NCI-H524 (cell line): Measurements from ENCODE around the gene POLR2I.
"Not testable (repeated sequence)": the region's sequence is repeated elsewhere in the genome, so short reads cannot be mapped to it uniquely, and the experiment has no call there.

Experiments
- DNase-seq, 2 experiments: peaks; one replicate each; lab custom pipeline; 2025; lab: John Stamatoyannopoulos, UW

Gene POLR2I

DNA sequence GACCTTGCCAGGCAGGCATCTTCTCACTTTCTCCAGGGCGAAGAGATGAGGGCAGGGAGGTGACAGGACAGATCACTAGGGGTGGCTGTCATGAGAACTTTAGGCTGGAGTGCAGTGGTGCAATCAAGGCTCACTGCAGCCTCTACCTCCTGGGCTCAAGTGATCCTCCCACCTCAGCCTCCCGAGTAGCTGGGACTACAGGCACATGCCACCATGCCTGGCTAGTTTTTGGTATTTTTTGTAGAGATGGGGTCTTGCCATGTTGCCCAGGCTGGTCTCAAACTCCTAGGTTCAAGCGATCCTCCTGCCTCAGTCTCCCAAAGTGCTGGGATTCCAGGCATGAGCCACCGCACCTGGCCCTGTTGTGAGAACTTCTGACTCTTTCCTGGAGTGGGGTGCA, 20.2 kb upstream of the POLR2I start:
- DNase-seq, result not testable (repeated sequence)

DNA sequence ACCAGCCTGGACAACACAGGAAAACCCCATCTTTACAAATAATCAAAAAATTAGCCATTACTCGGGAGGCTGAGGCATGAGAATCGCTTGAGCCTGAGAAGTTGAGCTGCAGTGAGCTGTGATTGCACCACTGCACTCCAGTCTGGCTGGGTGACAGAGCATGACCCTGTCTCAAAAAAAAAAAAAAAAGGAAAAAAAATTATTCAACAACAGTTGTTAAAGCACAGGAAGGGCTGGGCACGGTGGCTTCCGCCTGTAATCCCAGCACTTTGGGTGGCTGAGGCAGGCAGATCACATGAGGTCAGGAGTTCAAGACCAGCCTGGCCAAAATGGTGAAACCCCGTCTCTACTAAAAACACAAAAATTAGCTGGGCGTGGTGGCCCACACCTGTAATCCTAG, 16.5 kb upstream of the POLR2I start:
- DNase-seq, result not testable (repeated sequence)

DNA sequence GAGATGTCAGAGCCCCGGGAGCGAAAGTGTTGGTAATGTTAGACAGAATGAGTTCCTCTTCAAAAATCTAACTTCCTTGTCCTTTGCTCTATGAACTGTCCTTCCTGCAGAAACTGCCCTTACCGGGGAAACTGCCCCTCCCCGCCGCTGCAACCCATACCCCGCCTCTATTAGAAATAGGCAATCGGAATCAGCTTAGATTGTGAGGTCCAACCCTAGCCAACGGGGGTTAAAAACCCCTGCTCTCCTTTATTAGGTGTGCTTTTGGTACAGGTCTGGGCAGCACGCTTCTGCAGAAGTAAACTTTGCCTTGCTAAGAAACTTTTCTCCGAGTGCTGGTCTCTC, 13.7 kb upstream of the POLR2I start:
- peak in 1 of 2 experiments; percentile 29 for DNase-seq

DNA sequence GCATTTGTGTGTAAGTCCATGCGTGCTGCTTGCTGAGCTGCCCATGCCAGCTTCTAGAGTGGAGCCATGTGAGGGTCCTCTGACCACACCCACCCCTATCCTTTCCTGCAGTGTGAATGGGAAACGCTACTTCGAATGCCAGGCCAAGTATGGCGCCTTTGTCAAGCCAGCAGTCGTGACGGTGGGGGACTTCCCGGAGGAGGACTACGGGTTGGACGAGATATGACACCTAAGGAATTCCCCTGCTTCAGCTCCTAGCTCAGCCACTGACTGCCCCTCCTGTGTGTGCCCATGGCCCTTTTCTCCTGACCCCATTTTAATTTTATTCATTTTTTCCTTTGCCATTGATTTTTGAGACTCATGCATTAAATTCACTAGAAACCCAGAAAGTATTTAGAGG, 10.9 kb upstream of the POLR2I start:
- DNase-seq, result no peak

DNA sequence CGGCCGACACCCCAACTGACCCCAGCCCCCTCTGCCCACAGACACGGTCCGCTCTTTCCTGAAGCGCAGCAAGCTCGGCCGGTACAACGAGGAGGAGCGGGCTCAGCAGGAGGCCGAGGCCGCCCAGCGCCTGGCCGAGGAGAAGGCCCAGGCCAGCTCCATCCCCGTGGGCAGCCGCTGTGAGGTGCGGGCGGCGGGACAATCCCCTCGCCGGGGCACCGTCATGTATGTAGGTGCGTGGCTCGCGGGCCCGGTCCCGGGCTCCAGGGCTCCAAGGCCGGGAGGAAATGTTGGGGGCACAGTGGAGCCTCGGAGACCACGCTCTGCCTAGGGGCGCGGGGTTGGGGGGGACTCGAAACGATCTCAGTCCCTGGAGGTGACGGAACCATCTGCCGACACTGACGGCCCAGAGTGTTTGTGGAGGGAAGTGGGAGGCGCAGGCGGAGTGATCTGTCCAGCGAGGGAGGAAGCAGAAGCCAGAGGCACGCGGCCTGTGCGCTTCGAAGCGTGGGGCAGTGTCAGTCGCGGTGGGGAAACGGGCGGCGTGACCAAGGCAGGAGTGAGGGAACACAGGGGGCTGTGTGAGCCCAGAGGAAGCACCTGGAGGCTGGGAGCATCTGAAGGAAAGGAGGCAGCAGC, 6.9 kb upstream of the POLR2I start:
- no peak for DNase-seq

DNA sequence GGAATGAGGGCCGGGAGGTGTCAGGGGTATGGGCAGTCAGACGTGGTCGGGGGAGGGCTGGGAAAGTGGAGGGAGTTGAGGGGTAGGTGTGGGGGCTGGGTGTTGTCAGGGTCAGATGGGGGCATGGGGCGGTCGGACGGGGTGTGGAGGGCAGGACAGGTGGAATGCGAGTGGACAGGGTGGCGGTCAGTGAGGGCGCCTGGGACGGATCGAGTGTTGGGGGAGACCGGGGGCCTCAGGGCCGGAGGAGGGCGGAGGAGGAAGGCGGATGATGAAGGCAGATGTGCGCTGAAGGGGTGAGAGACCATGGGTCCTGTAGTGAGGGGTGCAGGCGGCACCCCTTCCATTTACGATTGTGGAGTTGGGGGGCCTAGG, 6.3 kb upstream of the POLR2I start:
- no peak for DNase-seq

DNA sequence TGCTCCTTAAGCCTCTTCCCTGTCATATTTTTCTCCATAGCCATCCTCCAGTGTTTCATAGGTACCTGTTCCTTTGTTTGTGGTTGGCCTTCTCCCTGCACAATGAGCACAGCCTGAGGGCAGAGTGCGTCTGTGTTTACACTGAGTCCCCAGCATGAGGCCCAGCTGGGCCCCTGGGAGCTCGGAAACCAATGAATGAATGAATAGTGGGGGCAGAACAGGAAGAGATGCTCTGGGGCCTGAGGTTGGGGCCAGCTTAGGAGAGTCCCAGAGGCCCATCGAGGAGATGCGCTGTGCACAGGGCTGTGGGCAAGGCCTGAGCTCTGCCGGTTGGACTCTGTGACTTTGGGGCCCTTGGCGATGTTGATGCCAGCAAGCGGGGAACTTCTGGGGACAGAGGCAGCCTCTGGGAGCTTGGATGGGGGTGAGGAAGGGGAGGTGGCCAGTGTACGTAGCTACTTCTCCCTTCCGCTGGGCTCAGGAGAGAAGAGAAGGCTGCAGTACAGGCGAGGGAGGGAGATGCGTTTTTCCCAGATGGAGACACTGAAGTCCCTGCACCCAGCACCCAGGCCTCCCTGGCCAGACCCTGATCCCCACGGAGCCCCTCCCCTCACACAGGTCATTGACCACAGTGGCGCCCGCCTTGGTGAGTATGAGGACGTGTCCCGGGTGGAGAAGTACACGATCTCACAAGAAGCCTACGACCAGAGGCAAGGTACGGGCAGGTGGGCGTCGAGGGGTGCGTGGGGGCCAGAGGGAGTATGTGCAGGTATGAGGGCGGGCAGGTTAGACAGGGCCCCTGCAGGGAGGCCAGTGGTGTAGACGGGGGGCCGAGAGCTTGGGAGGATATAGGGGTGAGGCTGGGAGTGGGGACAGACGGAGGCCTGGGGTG, 5.7 kb upstream of the POLR2I start:
- DNase-seq, result no peak

DNA sequence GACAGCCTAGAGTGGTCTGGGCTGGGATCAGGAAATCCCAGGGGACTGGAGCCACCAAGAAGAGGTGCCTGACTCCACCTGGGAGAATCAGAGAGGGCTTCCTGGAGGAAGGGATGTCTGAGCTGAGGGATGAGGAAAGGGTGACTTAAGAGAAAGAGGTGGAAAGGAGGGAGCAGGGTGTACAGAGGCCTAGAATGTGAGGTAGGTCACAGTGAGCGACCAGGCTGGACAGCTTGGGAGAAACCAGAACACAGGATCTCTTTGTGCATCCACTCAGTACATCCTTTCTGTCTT, 1.6 kb upstream of the POLR2I start:
- DNase-seq, result no peak

DNA sequence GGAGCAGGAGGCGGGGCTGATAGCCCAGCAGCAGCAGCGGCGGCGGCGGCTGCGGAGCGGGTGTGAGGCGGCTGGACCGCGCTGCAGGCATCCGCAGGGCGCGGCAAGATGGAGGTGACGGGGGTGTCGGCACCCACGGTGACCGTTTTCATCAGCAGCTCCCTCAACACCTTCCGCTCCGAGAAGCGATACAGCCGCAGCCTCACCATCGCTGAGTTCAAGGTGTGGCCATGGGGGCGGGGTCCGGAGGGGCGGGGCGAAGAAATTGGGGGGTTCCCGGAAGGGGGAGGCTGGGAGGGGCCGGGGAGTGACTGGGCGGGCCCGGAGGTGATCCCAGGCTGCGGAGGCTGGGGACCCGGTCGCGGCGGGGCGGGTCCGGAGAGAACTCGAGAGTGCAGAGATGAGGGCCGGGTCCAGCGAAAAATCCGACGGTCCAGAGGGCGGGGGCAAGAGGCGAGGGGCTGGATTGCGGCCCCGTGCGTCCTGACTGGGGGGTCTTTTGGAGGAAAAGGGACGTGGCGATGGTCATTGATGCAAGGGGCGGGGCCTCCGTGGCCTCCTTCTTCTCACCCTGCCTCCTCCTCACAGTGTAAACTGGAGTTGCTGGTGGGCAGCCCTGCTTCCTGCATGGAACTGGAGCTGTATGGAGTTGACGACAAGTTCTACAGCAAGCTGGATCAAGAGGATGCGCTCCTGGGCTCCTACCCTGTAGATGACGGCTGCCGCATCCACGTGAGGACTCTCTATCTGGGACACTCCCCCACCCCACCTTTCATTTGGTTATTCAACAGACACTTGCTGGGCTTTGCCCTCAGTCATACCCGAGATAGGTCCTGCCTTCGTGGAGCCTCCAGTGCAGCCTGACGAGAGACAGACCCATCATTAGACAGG, 1.0 kb upstream of the POLR2I start, which contains the start of gene TBCB:
TBCB (plus strand) TSS at position 16 of the 891 bp plus-strand sequence; CDS start at position 109, 93 bp downstream.
- DNase-seq, result peak in 1 of 2 experiments; percentile 55

DNA sequence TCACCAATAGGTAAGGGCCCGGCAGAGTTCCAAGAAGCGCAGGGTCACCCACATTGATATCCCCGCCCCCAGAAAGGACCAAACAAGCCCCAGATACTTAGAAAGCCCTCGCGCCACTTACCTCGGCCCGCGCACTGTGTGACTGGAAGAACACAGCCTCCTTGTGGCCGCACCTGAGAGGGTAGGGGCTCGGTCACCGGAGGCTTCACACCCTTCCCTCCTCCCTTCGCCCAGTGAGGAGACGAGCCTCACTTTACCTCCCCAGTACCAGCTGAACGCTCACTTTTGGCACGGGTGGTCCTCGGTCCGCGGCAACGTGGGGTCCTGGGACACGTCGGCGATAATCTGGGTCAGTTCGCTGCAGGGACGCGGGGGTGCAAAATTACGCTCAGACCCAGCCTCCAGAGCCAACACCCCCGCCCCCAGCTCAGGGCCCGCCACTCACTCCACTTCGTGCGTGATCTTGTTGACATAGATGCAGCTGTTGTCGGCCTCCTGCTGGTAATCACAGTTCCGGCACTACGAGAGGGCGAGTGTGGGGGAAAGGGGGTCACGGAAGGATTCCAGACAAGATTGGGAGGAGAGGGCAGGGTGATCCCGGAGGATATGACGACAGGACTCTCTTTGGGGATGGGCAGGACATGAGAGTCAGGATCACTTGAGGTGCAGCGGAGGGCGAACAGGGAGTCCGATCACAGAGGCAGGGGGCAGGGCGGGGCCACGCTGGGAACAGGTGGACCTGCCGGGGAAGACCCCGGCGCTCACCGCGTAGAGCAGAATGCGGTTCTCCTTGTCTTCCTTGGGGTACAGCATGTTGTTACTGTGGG, 568 bp downstream of the POLR2I start:
- DNase-seq, result peak; percentile 28 to 64

DNA sequence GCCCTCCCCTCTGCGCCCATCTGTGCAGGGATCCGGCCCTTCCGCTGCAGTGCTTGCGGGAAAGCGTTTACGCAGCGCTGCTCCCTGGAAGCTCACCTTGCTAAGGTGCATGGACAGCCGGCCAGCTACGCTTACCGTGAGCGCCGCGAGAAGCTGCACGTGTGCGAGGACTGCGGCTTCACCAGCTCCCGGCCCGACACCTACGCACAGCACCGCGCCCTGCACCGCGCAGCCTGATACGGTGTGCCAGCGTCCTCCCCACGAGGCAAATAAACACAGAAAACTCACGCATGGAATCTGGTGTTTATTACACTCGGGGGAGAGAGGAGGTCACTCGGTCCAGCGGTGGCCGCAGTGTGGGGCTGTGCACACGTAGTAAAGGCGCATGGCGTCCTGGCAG, 1.2 kb downstream of the POLR2I start:
- DNase-seq, result no peak

DNA sequence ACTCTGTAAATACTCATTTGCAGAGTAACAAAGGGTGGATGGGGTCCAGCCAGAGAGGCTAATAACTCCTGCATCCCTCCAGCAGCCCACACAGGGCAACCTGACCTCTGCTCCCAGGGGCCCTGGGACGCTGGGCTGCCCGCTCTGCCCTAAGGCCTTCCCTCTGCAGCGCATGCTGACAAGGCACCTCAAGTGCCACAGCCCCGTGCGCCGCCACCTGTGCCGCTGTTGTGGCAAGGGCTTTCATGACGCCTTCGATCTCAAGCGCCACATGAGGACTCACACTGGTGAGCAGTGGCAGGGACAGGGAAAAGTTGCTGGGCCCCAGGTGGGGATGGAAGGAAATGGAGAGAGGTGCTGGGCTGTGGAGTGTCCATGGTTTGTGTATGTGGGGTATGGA, 2.0 kb downstream of the POLR2I start:
- peak in 1 of 2 experiments; percentile 35 for DNase-seq

DNA sequence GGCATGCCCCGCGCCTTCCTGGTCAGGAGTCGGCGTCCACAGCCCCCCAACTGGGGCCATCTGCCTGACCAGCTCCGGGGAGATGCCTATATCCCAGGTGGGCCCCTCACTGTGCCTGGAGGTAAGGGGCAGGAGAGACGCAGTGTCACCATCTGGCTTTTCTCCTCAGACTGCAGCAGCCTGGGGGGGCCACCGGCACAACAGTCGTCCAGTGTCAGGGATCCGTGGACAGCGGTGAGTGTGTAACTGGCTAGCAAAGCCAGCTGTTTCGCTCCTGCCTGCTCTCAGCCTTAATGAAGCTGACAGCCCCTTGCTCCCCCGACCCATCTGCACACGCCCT, 3.5 kb downstream of the POLR2I start:
- DNase-seq, result peak; percentile 43 to 86

DNA sequence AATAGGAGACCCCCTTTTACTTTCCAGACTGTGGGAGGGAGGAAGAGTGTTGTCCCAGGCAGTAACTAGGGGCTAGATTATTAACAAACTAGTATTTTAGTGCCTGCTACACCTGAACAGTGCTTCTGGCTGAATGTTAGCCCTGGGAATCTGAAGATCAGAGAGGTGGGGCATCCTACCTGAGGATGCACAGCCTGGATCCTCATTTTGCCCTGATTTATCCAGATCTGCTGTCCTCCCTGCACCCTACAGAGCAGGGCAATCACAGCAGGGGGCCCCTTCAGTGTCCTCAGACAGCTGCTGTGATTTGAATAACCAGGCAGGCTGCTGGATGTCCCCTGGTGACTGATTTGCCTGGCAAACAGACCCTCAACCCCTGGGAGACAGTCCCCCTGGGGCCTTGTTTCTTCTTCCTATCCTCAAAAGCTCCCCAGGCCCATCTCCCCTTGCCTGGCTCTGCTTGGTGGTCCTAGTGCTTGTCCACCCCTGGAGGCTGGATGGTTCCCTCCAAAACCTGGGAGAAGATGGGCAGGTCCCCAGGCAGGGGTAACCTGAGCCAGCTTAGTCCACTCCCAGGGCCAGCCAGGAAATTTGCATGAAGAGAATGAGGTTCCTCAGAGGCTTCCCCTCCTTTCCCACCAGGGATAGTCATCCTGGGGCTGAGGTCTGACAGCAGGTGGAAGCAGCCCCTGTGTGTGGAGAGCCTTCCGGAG, 4.0 kb downstream of the POLR2I start, which contains the start of gene OVOL3:
OVOL3 (plus strand) TSS at position 657 of the 713 bp plus-strand sequence. CDS start 60 bp downstream, outside the sequence.
- DNase-seq, result peak; percentile 17 to 55

DNA sequence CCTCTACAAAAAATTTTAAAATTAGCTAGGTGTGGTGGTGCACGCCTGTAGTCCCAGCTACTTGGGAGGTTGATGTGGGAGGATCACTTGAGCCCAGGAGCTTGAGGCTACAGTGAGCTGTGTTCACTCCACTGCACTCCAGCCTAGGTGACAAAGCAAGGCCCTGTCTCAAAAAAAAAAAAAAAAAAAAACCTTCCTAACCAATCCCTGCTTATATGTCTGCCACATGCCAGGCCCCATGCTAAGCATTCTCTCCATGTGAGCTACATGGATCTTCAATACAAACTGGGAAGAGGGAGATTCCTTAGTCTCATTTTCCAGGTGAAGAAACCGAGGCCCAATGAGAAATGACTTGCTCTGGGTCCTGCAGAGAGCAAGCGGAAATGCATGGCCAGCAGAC, 6.0 kb downstream of the POLR2I start:
- no peak for DNase-seq

DNA sequence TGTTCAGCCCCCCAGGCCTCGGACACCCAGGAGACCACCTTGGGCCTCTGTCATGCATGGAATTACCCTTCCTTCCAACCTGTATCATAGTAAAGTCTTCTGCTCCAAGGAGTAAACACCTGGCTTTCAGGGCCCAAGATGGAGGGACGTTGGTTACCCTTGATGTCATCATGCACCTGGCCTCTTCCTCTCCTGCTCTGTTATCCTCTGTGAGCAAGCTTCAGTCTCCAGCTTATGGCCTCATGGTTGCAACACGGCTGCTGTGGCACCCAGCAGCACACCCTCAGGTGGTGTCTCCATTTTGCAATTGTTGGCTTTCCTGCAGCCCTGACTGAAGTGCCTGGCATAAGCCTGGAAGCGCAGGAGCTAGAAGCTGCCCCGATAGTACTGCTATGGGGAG, 7.7 kb downstream of the POLR2I start:
- DNase-seq, result no peak

DNA sequence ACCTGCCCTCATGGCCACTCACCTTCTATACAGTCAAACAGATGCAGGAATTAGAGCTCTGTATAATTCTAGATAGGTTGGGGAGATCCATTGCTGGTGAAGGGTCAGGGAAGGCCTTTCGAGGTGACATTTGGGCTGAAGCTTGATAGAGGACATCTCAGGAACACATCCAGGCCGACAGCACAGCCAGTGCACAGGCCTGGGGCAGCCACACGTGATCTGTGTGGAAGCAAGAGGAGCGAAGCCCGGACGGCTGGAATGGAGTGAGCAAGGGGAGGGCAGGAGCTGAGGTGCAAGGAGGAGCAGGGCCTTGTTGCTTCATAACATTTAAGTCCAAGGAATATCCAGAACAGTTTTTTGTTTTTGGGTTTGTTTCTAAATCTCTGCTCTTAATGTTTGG, 8.2 kb downstream of the POLR2I start:
- DNase-seq, result no peak

DNA sequence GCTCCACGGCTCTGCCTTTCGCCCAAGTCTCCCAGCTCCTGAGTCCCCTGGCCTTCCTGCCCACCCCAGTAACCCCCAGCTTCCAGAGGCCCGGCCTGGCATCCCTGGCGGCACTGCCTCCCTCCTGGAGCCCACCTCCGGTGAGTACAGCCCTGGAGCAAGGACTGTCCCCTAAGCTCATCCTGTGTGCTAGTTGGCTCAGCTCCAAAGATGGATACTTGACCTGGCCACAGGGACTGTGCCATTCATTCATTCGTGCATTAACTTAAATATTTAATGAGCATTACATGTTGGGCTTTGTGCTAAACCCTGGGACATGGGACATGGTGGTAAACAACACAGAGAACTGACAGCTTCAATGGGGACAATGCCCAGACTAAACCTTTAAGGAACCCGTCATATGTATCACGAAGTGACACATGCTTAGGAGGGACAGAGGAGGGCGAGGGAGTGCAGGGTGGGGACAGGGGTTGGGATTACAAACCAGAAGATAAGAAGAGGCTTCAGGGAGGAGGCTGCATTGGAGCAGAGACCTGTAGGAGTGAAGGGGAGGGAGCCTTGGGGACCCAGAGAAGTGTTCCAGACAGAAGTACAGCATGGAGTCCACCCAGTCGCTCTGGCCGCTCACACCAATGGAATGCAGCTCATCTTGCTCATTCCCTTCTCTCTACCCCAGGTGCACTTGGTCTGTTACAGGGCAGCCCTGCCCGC, 10.7 kb downstream of the POLR2I start:
- no peak for DNase-seq

DNA sequence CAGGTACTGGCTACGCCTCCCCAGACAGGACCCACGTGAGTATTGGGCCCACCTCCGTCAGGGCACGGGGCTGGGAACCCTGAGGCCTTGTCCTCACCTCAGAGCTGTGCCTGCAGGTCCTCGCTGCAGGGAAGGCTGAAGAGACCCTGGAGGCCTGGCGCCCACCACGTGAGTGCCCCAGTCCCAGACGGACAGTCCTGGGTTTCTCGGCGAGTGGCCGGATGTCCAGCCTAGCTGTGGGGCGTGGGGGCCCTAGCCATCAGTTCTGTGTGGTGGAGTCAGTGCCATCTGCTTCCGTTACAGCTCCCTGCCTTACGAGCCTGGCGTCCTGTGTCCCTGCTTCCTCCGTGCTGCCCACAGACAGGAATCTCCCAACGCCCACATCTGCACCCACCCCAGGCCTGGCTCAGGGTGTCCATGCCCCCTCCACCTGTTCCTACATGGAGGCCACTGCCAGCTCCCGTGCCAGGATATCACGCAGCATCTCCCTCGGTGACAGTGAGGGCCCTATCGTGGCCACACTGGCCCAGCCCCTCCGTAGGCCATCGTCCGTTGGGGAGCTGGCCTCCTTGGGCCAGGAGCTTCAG, 11.5 kb downstream of the POLR2I start:
- DNase-seq, result no peak
